22Rv1 (cell line): Measurements from ENCODE around the gene STXBP6.

ENCODE experiments used
- ZFX ChIP-seq: fragments of 450-650 bp; IDR thresholded peaks from 2 replicates; pipeline ENCODE4 v1.6.1; 2017; ENCODE audit warnings: antibody characterized with exemption, borderline replicate concordance
- TF ChIP-seq, protein P1 (sequence below): fragments of 450-650 bp; IDR thresholded peaks from 2 replicates; pipeline ENCODE4 v1.5.1; 2017; ENCODE audit warnings: mild to moderate bottlenecking

DNA sequence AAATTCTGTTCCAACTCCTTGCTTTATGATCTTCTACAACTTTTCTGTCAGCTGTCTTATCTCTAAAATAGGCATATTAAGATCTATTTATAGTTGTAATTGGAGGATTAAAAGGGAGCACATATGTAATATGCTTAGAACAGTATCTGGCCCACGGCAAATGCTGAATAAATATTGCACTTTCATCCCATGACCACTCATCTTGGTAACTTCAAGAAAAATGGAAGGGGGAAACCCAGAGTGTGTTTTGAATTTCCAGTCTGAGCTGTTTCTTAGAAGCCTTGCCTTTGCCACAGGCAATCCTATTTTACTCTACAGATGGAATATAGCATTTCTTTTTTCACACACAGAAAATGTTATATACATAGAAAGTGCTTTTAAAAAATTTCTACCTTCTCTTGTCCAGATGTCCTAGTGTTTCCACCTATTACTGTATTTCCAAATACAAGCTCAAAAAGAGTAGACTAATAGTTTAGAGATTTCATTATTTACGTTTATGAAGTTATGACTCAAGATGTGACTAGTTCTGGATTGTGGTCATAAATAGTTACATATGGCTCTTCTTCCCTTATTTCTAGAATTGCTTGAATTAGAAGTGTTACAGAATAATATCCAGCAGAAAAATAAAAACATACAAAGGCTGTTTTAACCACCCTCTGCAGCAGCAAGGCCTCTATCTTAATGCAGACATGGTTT is 6.2 kb upstream of the STXBP6 start:
- TF ChIP-seq, protein P1, sequence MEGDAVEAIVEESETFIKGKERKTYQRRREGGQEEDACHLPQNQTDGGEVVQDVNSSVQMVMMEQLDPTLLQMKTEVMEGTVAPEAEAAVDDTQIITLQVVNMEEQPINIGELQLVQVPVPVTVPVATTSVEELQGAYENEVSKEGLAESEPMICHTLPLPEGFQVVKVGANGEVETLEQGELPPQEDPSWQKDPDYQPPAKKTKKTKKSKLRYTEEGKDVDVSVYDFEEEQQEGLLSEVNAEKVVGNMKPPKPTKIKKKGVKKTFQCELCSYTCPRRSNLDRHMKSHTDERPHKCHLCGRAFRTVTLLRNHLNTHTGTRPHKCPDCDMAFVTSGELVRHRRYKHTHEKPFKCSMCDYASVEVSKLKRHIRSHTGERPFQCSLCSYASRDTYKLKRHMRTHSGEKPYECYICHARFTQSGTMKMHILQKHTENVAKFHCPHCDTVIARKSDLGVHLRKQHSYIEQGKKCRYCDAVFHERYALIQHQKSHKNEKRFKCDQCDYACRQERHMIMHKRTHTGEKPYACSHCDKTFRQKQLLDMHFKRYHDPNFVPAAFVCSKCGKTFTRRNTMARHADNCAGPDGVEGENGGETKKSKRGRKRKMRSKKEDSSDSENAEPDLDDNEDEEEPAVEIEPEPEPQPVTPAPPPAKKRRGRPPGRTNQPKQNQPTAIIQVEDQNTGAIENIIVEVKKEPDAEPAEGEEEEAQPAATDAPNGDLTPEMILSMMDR, result no peak
- TF ChIP-seq ZFX, result no peak
